Large intestine (tissue), 3 donors: Measurements from ENCODE around the gene EHBP1L1. TPM values are rescaled to one million over a fixed set of nuclear protein-coding genes. Genes with fewer than 3 reads are reported as not detected.
"Not testable (repeated sequence)": the region's sequence is repeated elsewhere in the genome, so short reads cannot be mapped to it uniquely, and the experiment has no call there.

ENCODE experiments used
- DNase-seq, 2 donors: peaks; one replicate each; pipeline versions ENCODE4 v3.0.0 to v3.0.0-alpha.2; 2013
- H3K27ac ChIP-seq: one replicate; pipeline ENCODE4 v1.5.1; 2013; ENCODE audit warnings: low read length
- H3K27me3 ChIP-seq: 2 replicates; pipeline ENCODE4 v1.6.1; 2013; ENCODE audit warnings: low read length; ENCODE audit not compliant: control insufficient read depth, insufficient read depth
- H3K36me3 ChIP-seq: 2 replicates; pipeline ENCODE4 v1.6.1; 2013; ENCODE audit warnings: low read length; ENCODE audit not compliant: control insufficient read depth, insufficient read depth
- H3K4me1 ChIP-seq: one replicate; pipeline ENCODE4 v1.6.1; 2013; ENCODE audit warnings: low read length; ENCODE audit not compliant: control insufficient read depth, insufficient read depth
- H3K4me3 ChIP-seq: one replicate; pipeline ENCODE4 v1.5.1; 2013; ENCODE audit warnings: low read length
- H3K9me3 ChIP-seq: one replicate; pipeline ENCODE4 v1.6.1; 2013; ENCODE audit warnings: mild to moderate bottlenecking, low read depth, low read length, moderate library complexity; ENCODE audit not compliant: control insufficient read depth
- WGBS: methylation state at CpG from one replicate; pipeline ENCODE4 v1.1.5; 2013; ENCODE audit warnings: low lambda C conversion rate; ENCODE audit not compliant: insufficient coverage; 5-methylcytosine and 5-hydroxymethylcytosine counted together
- polyA plus RNA-seq: library from polyadenylated mRNA; unstranded; fragments of 120-200 nt; gene quantifications from one replicate; pipeline ENCODE4 v1.2.1, GENCODE V29; 2013

The EHBP1L1 gene
- polyA plus RNA-seq, 1 donor = 77.9 TPM

- DNase-seq = no peak
- Histone ChIP-seq H3K4me3 (no peak overlapping the region), H3K36me3 (peaks cover 2% of the 10 kb centered on the region), H3K27ac (no peak overlapping the region), H3K27me3 (no peaks in the 10 kb centered on the region), H3K9me3 (no peaks in the 10 kb centered on the region), H3K4me1 (peaks cover 29% of the 10 kb centered on the region)
- WGBS = no CpG with 5 or more reads among the region's 7 CpGs
Observed at GRCh38 chr11:65562020-65562419, 13.8 kb upstream of the EHBP1L1 start.

GRCh38 chr11:65562788-65563187 lies 13.1 kb upstream of the EHBP1L1 start:
- H3K4me3 ChIP-seq = no peak overlapping the region
- H3K27ac ChIP-seq = no peak overlapping the region
- H3K4me1 ChIP-seq = peaks cover 23% of the 10 kb centered on the region
- H3K27me3 ChIP-seq = no peaks in the 10 kb centered on the region
- no peaks in the 10 kb centered on the region for H3K9me3 ChIP-seq
- WGBS = no CpG with 5 or more reads among the region's 9 CpGs
- no peak for DNase-seq
- peaks cover 2% of the 10 kb centered on the region for H3K36me3 ChIP-seq

GRCh38 chr11:65563601-65564000 lies 12.3 kb upstream of the EHBP1L1 start:
- H3K4me1 ChIP-seq = peaks cover 22% of the 10 kb centered on the region
- H3K27ac ChIP-seq = no peak overlapping the region
- H3K4me3 ChIP-seq = no peak overlapping the region
- H3K36me3 ChIP-seq = peaks cover 5% of the 10 kb centered on the region
- H3K27me3 ChIP-seq = no peaks in the 10 kb centered on the region
- no peak for DNase-seq
- 100% methylated on average over 1 of the region's 4 CpGs for WGBS
- no peaks in the 10 kb centered on the region for H3K9me3 ChIP-seq

GRCh38 chr11:65564879-65565559 lies 10.8 kb upstream of the EHBP1L1 start:
- H3K27ac ChIP-seq, H3K27me3 ChIP-seq: not testable (repeated sequence)

GRCh38 chr11:65565624-65566453 lies 10.0 kb upstream of the EHBP1L1 start:
- peaks cover 3% of the 10 kb centered on the region for H3K9me3 ChIP-seq
- no peak overlapping the region for H3K4me3 ChIP-seq
- H3K36me3 ChIP-seq = peaks cover 5% of the 10 kb centered on the region
- WGBS = no CpG with 5 or more reads among the region's 7 CpGs
- H3K27ac ChIP-seq = no peak overlapping the region
- DNase-seq = no peak
- peaks cover 15% of the 10 kb centered on the region for H3K4me1 ChIP-seq
- H3K27me3 ChIP-seq = no peaks in the 10 kb centered on the region

More at GRCh38 chr11:65564879-65565559, 10.8 kb upstream of the EHBP1L1 start:
- not testable (repeated sequence) for H3K9me3 ChIP-seq, DNase-seq, H3K4me3 ChIP-seq, H3K36me3 ChIP-seq
- H3K4me1 ChIP-seq = peaks cover 19% of the 10 kb centered on the region
- no CpG with 5 or more reads among the region's 12 CpGs for WGBS

GRCh38 chr11:65569164-65569972 lies 6.5 kb upstream of the EHBP1L1 start:
- H3K36me3 ChIP-seq = peaks cover 9% of the 10 kb centered on the region
- 0% methylated on average over 2 of the region's 28 CpGs for WGBS
- H3K4me1 ChIP-seq = peaks cover 34% of the 10 kb centered on the region
- H3K27ac ChIP-seq = peak overlapping the region; percentile 95
- H3K27me3 ChIP-seq = no peaks in the 10 kb centered on the region
- peaks cover 3% of the 10 kb centered on the region for H3K9me3 ChIP-seq
- peak overlapping the region; percentile 76 for H3K4me3 ChIP-seq
- DNase-seq = no peak

- Histone ChIP-seq H3K36me3 (peaks cover 9% of the 10 kb centered on the region), H3K4me1 (peaks cover 42% of the 10 kb centered on the region), H3K27me3 (no peaks in the 10 kb centered on the region), H3K4me3 (peak within 1 kb of the TSS; percentile 76), H3K27ac (peak within 1 kb of the TSS; percentile 95), H3K9me3 (peaks cover 3% of the 10 kb centered on the region)
- no CpG with 5 or more reads among the region's 89 CpGs for WGBS
- DNase-seq = peak; percentile 99
Observed at GRCh38 chr11:65569973-65570918, 5.6 kb upstream of the EHBP1L1 start, which contains the start of gene ZNRD2. Gene ZNRD2 (plus strand): TSS chr11:65570477. CDS start chr11:65570492, 15 bp downstream.

- Histone ChIP-seq H3K9me3 (peaks cover 3% of the 10 kb centered on the region), H3K27ac (peak overlapping the region; percentile 54), H3K4me1 (peaks cover 50% of the 10 kb centered on the region), H3K27me3 (no peaks in the 10 kb centered on the region), H3K4me3 (peak overlapping the region; percentile 76), H3K36me3 (peaks cover 9% of the 10 kb centered on the region)
- DNase-seq = no peak
- WGBS = no CpG with 5 or more reads among the region's 9 CpGs
Observed at GRCh38 chr11:65571420-65571819, 4.4 kb upstream of the EHBP1L1 start.

GRCh38 chr11:65571940-65572339 lies 3.9 kb upstream of the EHBP1L1 start:
- H3K27ac ChIP-seq = peak overlapping the region; percentile 54
- no peaks in the 10 kb centered on the region for H3K27me3 ChIP-seq
- peaks cover 3% of the 10 kb centered on the region for H3K9me3 ChIP-seq
- peaks cover 55% of the 10 kb centered on the region for H3K4me1 ChIP-seq
- DNase-seq = peak in 1 of 2 donors; percentile 68
- WGBS = no CpG with 5 or more reads among the region's 11 CpGs
- H3K36me3 ChIP-seq = peaks cover 7% of the 10 kb centered on the region
- peak overlapping the region; percentile 46 for H3K4me3 ChIP-seq
